Measurements from ENCODE around the gene LAMA3.

LAMA3 gene

GRCh38 chr18:23793985-23794867 is 105.0 kb downstream of the LAMA3 start:
- DNase-seq: no peak

GRCh38 chr18:23798249-23798648 is 109.0 kb downstream of the LAMA3 start:
- no peak for DNase-seq

GRCh38 chr18:23798824-23799223 is 109.6 kb downstream of the LAMA3 start:
- no peak for DNase-seq

GRCh38 chr18:23799540-23799939 is 110.3 kb downstream of the LAMA3 start:
- no peak for DNase-seq

- no peak for DNase-seq
Observed at GRCh38 chr18:23800902-23801301, 111.6 kb downstream of the LAMA3 start.

- DNase-seq: no peak
Observed at GRCh38 chr18:23802817-23803216, 113.6 kb downstream of the LAMA3 start.

GRCh38 chr18:23803755-23804154 is 114.5 kb downstream of the LAMA3 start:
- DNase-seq: no peak

GRCh38 chr18:23805898-23806297 is 116.6 kb downstream of the LAMA3 start:
- no peak for DNase-seq

- DNase-seq: no peak
Observed at GRCh38 chr18:23809415-23809814, 120.2 kb downstream of the LAMA3 start.

GRCh38 chr18:23810396-23810795 is 121.1 kb downstream of the LAMA3 start:
- no peak for DNase-seq

- no peak for DNase-seq
Observed at GRCh38 chr18:23811176-23811575, 121.9 kb downstream of the LAMA3 start.

- DNase-seq: no peak
Observed at GRCh38 chr18:23812546-23813440, 123.5 kb downstream of the LAMA3 start.

GRCh38 chr18:23814991-23815614 is 125.8 kb downstream of the LAMA3 start:
- DNase-seq: no peak

GRCh38 chr18:23816021-23816420 is 126.8 kb downstream of the LAMA3 start:
- no peak for DNase-seq

GRCh38 chr18:23816740-23817139 is 127.5 kb downstream of the LAMA3 start:
- DNase-seq: no peak

GRCh38 chr18:23819001-23819400 is 129.7 kb downstream of the LAMA3 start:
- DNase-seq: no peak

- peak; percentile 82 for DNase-seq
Observed at GRCh38 chr18:23822590-23823385, 133.5 kb downstream of the LAMA3 start.

GRCh38 chr18:23824240-23824639 is 135.0 kb downstream of the LAMA3 start:
- DNase-seq: no peak

- DNase-seq: no peak
Observed at GRCh38 chr18:23824669-23825068, 135.4 kb downstream of the LAMA3 start.

GRCh38 chr18:23825496-23825895 is 136.2 kb downstream of the LAMA3 start:
- no peak for DNase-seq

- peak; percentile 63 for DNase-seq
Observed at GRCh38 chr18:23825978-23826405, 136.7 kb downstream of the LAMA3 start.

- no peak for DNase-seq
Observed at GRCh38 chr18:23826850-23827620, 137.8 kb downstream of the LAMA3 start.
